Measurements from ENCODE around the gene C6orf89. TPM values are rescaled to one million over a fixed set of nuclear protein-coding genes. Genes with fewer than 3 reads are reported as not detected.

The C6orf89 gene
- total and polyA plus RNA-seq, 2 of the 13 experiments (the other 11 are each of a cell fraction or from before 2014, with no cell fraction given) = 22.1 to 32.2 TPM

DNA sequence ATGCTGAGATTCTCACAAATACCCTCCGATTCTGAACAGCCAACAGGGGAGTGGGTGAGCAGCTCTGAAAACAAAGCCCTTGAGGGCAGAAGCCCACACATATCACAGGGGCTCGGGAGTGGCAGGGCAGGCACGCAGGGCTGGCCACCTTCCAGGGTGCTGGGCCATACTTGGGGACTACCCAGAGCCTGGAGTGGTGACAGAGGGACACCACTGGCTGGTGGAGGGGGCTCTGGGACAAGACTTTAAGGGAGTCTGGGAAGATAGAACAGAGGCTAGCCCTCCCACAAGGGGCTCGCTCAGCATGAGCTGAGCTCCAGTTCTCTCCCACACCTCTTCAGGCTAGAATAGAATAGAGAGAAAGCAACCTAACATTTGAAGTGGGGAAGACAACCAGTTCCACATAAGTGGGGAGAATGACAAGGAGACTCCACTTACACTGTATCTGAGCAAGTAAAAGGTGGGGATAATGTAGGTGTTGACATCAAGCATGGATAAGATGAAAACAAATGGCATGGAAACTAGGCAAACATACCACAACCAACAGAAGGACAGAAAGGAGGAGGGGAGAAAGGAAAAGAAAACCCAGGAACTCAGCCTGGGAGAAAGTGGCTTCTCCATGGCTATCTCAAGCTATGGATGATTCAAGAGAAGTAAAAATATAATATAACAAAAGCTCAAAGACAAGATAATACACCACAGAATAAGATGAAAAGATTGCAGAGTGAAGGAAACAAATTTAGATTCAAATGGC, 18.1 kb upstream of the C6orf89 start:
- TF ChIP-seq NFIB (CRISPR knock-in tag; IDR thresholded peaks at IDR 0.05; ENCODE audit: borderline replicate concordance) = no peak
- TF ChIP-seq FOXP1 (IDR thresholded peaks at IDR 0.05) = no peak
- no peak for TF ChIP-seq FOXP1 (CRISPR knock-in tag; IDR thresholded peaks at IDR 0.05)
- TF ChIP-seq ZMYM4 (CRISPR knock-in tag; IDR thresholded peaks at IDR 0.05) = no peak
- TF ChIP-seq, protein P1, sequence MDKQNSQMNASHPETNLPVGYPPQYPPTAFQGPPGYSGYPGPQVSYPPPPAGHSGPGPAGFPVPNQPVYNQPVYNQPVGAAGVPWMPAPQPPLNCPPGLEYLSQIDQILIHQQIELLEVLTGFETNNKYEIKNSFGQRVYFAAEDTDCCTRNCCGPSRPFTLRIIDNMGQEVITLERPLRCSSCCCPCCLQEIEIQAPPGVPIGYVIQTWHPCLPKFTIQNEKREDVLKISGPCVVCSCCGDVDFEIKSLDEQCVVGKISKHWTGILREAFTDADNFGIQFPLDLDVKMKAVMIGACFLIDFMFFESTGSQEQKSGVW (CRISPR knock-in tag; IDR thresholded peaks at IDR 0.05; ENCODE audit: borderline replicate concordance) = no peak
- no peak for TF ChIP-seq RFX1 (IDR thresholded peaks at IDR 0.05)
- TF ChIP-seq RBM39 (IDR thresholded peaks at IDR 0.05; ENCODE audit: low read depth, low read length, poor library complexity, severe bottlenecking) = no peak
- TF ChIP-seq BORCS8-MEF2B (CRISPR knock-in tag; IDR thresholded peaks at IDR 0.05) = no peak
- no peak for TF ChIP-seq ZNF558 (CRISPR knock-in tag; IDR thresholded peaks at IDR 0.05; ENCODE audit: borderline replicate concordance)
- no peak for TF ChIP-seq ZFP36 (IDR thresholded peaks at IDR 0.05; ENCODE audit: borderline replicate concordance, low read depth, low read length, partially characterized antibody)
- TF ChIP-seq TOPORS (CRISPR knock-in tag; IDR thresholded peaks at IDR 0.05) = no peak
- no peak for TF ChIP-seq SNAPC5 (CRISPR knock-in tag; IDR thresholded peaks at IDR 0.05; ENCODE audit: borderline replicate concordance)
- TF ChIP-seq, protein P2, sequence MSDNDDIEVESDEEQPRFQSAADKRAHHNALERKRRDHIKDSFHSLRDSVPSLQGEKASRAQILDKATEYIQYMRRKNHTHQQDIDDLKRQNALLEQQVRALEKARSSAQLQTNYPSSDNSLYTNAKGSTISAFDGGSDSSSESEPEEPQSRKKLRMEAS (IDR thresholded peaks at IDR 0.05) = no peak
- TF ChIP-seq ZNF691 (CRISPR knock-in tag; IDR thresholded peaks at IDR 0.05; ENCODE audit: borderline replicate concordance, low read depth) = no peak
- no peak for TF ChIP-seq ZNF17 (CRISPR knock-in tag; IDR thresholded peaks at IDR 0.05)
- TF ChIP-seq ZNF350 (CRISPR knock-in tag; IDR thresholded peaks at IDR 0.05; ENCODE audit: borderline replicate concordance, low read depth) = no peak
- TF ChIP-seq, protein P3, sequence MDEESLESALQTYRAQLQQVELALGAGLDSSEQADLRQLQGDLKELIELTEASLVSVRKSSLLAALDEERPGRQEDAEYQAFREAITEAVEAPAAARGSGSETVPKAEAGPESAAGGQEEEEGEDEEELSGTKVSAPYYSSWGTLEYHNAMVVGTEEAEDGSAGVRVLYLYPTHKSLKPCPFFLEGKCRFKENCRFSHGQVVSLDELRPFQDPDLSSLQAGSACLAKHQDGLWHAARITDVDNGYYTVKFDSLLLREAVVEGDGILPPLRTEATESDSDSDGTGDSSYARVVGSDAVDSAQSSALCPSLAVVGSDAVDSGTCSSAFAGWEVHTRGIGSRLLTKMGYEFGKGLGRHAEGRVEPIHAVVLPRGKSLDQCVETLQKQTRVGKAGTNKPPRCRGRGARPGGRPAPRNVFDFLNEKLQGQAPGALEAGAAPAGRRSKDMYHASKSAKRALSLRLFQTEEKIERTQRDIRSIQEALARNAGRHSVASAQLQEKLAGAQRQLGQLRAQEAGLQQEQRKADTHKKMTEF (CRISPR knock-in tag; IDR thresholded peaks at IDR 0.05) = no peak
- POLR2A ChIA-PET = no interaction called here
- CTCF ChIA-PET (ENCODE audit: low intra/inter-chr PET ratio, low total read pairs) = no interaction called here

More for the DNA sequence above, 18.1 kb upstream of the C6orf89 start:
- H3K36me3 ChIP-seq (replicated peaks in 1 of 2; ENCODE audit: control insufficient read depth in 1 of 2, insufficient read depth in 2 of 2, low read length in 2 of 2) = peaks cover 30 to 87% of the 10 kb centered on the region in 2 experiments
- H3K27me3 ChIP-seq (ENCODE audit: control insufficient read depth in 1 of 2, insufficient read depth in 2 of 2, low read length in 2 of 2) = no peaks in the 10 kb centered on the region
- no peak overlapping the region; the same call in 1 of the 2 replicates for H3K9ac ChIP-seq (ENCODE audit: insufficient read depth, low read depth, low read length)
- H3K9me3 ChIP-seq (ENCODE audit: low read length) = no peaks in the 10 kb centered on the region
- in situ Hi-C loops (cut with HindIII; ENCODE audit: extremely low pct_ligation_motif_present, low pct_unique_long_range_greater_than_20kb) (no loop called here), intact Hi-C loops (cut with micrococcal nuclease; ENCODE audit: unreplicated experiment) (no loop called here)
- no peaks in the 10 kb centered on the region; the same call in 1 of the 2 replicates for H4K20me1 ChIP-seq (ENCODE audit: insufficient read depth, low read length)
- FAIRE-seq (no peak), DNase-seq (ENCODE audit: low spot score) (no peak), ATAC-seq (no peak)
- no peak overlapping the region for H3K4me2 ChIP-seq (ENCODE audit: low read depth, low read length)
- BruUV-seq (replicated peaks) = no TSS peak
- 100% methylated on average over 3 of the region's 4 CpGs for WGBS (ENCODE audit: low lambda C conversion rate)
- no peak overlapping the region for H3K4me3 ChIP-seq (replicated peaks in 1 of 3; ENCODE audit: insufficient read depth in 1 of 3, low read depth in 2 of 3, low read length in 3 of 3)
- H2AFZ ChIP-seq (ENCODE audit: low read length) = no peak overlapping the region
- peaks cover 59% of the 10 kb centered on the region for H3K79me2 ChIP-seq (ENCODE audit: insufficient read depth, low read length)
- H3K27ac ChIP-seq (ENCODE audit: extremely low read length, insufficient read depth, low read length) = no peak overlapping the region
- H3K4me1 ChIP-seq (ENCODE audit: insufficient read depth, low read length) = peaks cover 11% of the 10 kb centered on the region

Data from HepG2 (cell line).